Astrocyte (in vitro differentiated cells and primary cell): ENCODE measurements around the gene PCSK7.

Experiments
- EZH2 ChIP-seq: IDR thresholded peaks from 2 replicates; pipeline ENCODE4 v1.6.1; 2012; ENCODE audit warnings: mild to moderate bottlenecking, low read length, inconsistent platforms; ENCODE audit not compliant: insufficient read depth
- TF ChIP-seq, protein P1 (sequence below): IDR thresholded peaks from 2 replicates; pipeline ENCODE4 v1.5.1; 2011; ENCODE audit warnings: low read depth, mild to moderate bottlenecking, inconsistent platforms, low read length, moderate library complexity; ENCODE audit not compliant: insufficient read depth

DNA sequence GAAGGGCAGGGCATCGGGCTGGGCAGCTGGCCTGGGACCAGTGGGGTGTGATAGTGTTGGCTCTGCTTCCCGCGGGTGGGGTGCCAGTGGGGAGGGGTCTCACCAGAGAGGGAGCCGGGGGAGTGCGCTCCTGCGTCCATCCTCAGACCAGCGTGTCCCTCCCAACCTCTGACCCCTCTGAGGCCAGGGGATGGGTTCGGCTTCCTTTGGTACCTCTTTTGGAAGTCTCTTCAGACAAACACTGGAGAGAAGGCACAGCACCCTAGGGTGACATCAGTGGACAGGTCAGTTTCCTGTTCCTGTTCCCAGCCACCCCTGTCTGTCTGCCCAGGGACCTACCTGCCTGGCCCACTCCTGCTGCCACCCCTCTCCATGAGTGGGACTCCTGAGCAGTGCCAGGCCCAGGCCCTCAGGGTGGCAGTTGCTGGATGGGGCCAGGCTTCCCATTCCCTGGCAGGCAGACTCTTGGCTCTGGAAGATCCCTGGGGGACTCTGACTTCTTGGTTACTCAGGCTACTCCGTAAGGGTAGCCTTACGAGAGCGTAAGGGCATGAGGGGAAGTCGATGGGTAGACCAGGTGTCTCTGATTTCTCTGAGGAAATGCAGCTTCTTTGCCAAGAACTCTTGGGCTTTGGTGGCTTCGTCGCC, 30.1 kb downstream of the PCSK7 start:
- TF ChIP-seq, protein P1, sequence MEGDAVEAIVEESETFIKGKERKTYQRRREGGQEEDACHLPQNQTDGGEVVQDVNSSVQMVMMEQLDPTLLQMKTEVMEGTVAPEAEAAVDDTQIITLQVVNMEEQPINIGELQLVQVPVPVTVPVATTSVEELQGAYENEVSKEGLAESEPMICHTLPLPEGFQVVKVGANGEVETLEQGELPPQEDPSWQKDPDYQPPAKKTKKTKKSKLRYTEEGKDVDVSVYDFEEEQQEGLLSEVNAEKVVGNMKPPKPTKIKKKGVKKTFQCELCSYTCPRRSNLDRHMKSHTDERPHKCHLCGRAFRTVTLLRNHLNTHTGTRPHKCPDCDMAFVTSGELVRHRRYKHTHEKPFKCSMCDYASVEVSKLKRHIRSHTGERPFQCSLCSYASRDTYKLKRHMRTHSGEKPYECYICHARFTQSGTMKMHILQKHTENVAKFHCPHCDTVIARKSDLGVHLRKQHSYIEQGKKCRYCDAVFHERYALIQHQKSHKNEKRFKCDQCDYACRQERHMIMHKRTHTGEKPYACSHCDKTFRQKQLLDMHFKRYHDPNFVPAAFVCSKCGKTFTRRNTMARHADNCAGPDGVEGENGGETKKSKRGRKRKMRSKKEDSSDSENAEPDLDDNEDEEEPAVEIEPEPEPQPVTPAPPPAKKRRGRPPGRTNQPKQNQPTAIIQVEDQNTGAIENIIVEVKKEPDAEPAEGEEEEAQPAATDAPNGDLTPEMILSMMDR = no peak
- TF ChIP-seq EZH2 = no peak
